Hepatocyte (in vitro differentiated cells): ENCODE measurements around the gene DCAF8.

ENCODE experiments used
- CTCF ChIP-seq: fragments of 200-600 bp; sonication (generic); IDR thresholded peaks from 2 replicates; pipeline ENCODE4 v1.5.1; 2016; ENCODE audit warnings: antibody characterized with exemption, mild to moderate bottlenecking; ENCODE audit not compliant: poor library complexity
- EZH2phosphoT487 ChIP-seq: fragments of 200-600 bp; sonication (generic); IDR thresholded peaks from one replicate; pipeline ENCODE4 v1.6.1; 2018; ENCODE audit warnings: antibody characterized with exemption, mild to moderate bottlenecking, low read depth, moderate library complexity; ENCODE audit not compliant: unreplicated experiment, severe bottlenecking

DNA sequence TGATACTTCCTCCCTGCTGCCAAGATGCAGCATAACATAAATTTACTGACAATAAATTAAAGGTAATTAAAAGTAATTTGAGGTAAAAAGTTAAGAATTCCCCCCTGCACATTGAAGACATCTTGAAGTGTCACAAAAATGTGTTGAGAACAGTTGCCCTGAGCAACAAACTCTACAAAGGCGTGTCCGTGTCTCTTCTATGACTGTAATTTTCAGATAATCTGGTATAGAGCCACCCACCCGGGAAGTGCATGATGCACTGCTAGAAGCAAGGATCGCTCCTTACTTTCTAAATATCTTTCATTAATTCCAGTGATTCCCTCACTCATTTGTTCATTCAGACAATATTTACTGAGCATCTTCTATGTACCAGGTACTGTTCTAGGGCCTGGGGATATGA is 83.0 kb downstream of the DCAF8 start:
- no peak for TF ChIP-seq CTCF
- TF ChIP-seq EZH2phosphoT487 = no peak
